ENCODE measurements around the gene AP4M1.
"Not testable (repeated sequence)": the region's sequence is repeated elsewhere in the genome, so short reads cannot be mapped to it uniquely, and the experiment has no call there.

AP4M1 gene

GRCh38 chr7:100128637-100128963 lies 27.2 kb downstream of the AP4M1 start:
- no peak for DNase-seq (ENCODE audit: extremely low spot score)
- TF ChIP-seq ZNF384 (IDR thresholded peaks at IDR 0.05) (no peak), PKNOX1 (IDR thresholded peaks at IDR 0.05) (no peak), FOXA1 (IDR thresholded peaks at IDR 0.05) (no peak), FOXK2 (IDR thresholded peaks at IDR 0.05) (no peak), L3MBTL2 (conservative IDR thresholded peaks at IDR 0.05) (no peak), BHLHE40 (IDR thresholded peaks at IDR 0.05; ENCODE audit: borderline replicate concordance) (no peak), HDGF (IDR thresholded peaks at IDR 0.05; ENCODE audit: borderline replicate concordance) (no peak), SUZ12 (IDR thresholded peaks at IDR 0.05) (no peak), NFRKB (IDR thresholded peaks at IDR 0.05) (no peak), CTBP1 (IDR thresholded peaks at IDR 0.05; ENCODE audit: borderline replicate concordance) (no peak), TARDBP (IDR thresholded peaks at IDR 0.05) (no peak)
- ChIA-PET POLR2A (interaction anchor here (0.6 to 2.7 kb wide), 10 partner anchors 12 to 149 kb away, joined by 3 to 16 read pairs (median 4); partner anchors contain the start of genes AP4M1, LAMTOR4, MCM7 and ZKSCAN1), CTCF (interaction anchor here (0.6 kb wide), 1 partner anchor 46 kb away, joined by 3 read pairs; no protein-coding TSS in a partner anchor)

- CTCF ChIA-PET, result interaction anchor here (0.7 to 1.8 kb wide), 10 partner anchors 9 to 298 kb away, joined by 3 to 8 read pairs (median 6); partner anchors contain the start of genes GAL3ST4, LAMTOR4 and ZCWPW1
- not testable (repeated sequence) for DNase-seq (ENCODE audit: extremely low spot score)
- POLR2A ChIA-PET, result interaction anchor here (1.0 to 2.7 kb wide), 4 partner anchors 8 to 118 kb away, joined by 3 to 16 read pairs (median 3); partner anchors contain the start of genes AP4M1 and MCM7
Measured at GRCh38 chr7:100130220-100130607, 28.8 kb downstream of the AP4M1 start.

- POLR2A ChIA-PET, result interaction anchor here (1.0 to 2.7 kb wide), 5 partner anchors 8 to 119 kb away, joined by 3 to 16 read pairs (median 3); partner anchors contain the start of genes AP4M1, MCM7 and ZKSCAN1
- peak; percentile 77 for DNase-seq (ENCODE audit: extremely low spot score)
- TF ChIP-seq L3MBTL2 (conservative IDR thresholded peaks at IDR 0.05) (0 out of 2 replicates have a peak, but pooled peaks have one; percentile 18), HDGF (IDR thresholded peaks at IDR 0.05; ENCODE audit: borderline replicate concordance) (no peak)
- CTCF ChIA-PET, result interaction anchor here (0.7 to 1.8 kb wide), 13 partner anchors 8 to 298 kb away, joined by 3 to 8 read pairs (median 5); partner anchors contain the start of genes GAL3ST4, LAMTOR4 and ZCWPW1
Measured at GRCh38 chr7:100130608-100131453, 29.4 kb downstream of the AP4M1 start.

GRCh38 chr7:100132126-100132525 lies 30.7 kb downstream of the AP4M1 start:
- ChIA-PET POLR2A (interaction anchor here (0.7 to 1.4 kb wide), 5 partner anchors 16 to 215 kb away, joined by 3 to 9 read pairs (median 3); partner anchors contain the start of genes AP4M1, LAMTOR4 and MCM7), CTCF (interaction anchor here (0.6 to 1.9 kb wide), 11 partner anchors 9 to 279 kb away, joined by 3 to 13 read pairs (median 6); partner anchors contain the start of gene PVRIG)
- no peak for TF ChIP-seq LEF1 (IDR thresholded peaks at IDR 0.05; ENCODE audit: borderline replicate concordance)
- TF ChIP-seq HDGF (IDR thresholded peaks at IDR 0.05; ENCODE audit: borderline replicate concordance), result no peak
- DNase-seq (ENCODE audit: extremely low spot score), result no peak

- TF ChIP-seq FOXM1 (IDR thresholded peaks at IDR 0.05; ENCODE audit: borderline replicate concordance), result no peak
- no peak for TF ChIP-seq ELF4 (IDR thresholded peaks at IDR 0.05)
- TF ChIP-seq LEF1 (IDR thresholded peaks at IDR 0.05; ENCODE audit: borderline replicate concordance), result no peak
- TF ChIP-seq SUZ12 (IDR thresholded peaks at IDR 0.05), result no peak
- no peak for TF ChIP-seq CTBP1 (IDR thresholded peaks at IDR 0.05; ENCODE audit: borderline replicate concordance)
- TF ChIP-seq BHLHE40 (IDR thresholded peaks at IDR 0.05; ENCODE audit: borderline replicate concordance), result no peak
- TF ChIP-seq NFRKB (IDR thresholded peaks at IDR 0.05), result no peak
- no peak for TF ChIP-seq L3MBTL2 (conservative IDR thresholded peaks at IDR 0.05)
- TF ChIP-seq SP1 (IDR thresholded peaks at IDR 0.05), result no peak
- no peak for TF ChIP-seq PKNOX1 (IDR thresholded peaks at IDR 0.05)
- no peak for TF ChIP-seq HDGF (IDR thresholded peaks at IDR 0.05; ENCODE audit: borderline replicate concordance)
- TF ChIP-seq ZNF384 (IDR thresholded peaks at IDR 0.05), result no peak
- no peak for TF ChIP-seq ARNT (IDR thresholded peaks at IDR 0.05)
- TF ChIP-seq TARDBP (IDR thresholded peaks at IDR 0.05), result no peak
- no peak for TF ChIP-seq FOXA1 (IDR thresholded peaks at IDR 0.05)
- TF ChIP-seq FOXK2 (IDR thresholded peaks at IDR 0.05), result no peak
- ChIA-PET CTCF (interaction anchor here (0.6 to 1.9 kb wide), 14 partner anchors 8 to 279 kb away, joined by 3 to 13 read pairs (median 6); partner anchors contain the start of genes LAMTOR4 and PVRIG), POLR2A (interaction anchor here (0.7 to 1.4 kb wide), 5 partner anchors 16 to 214 kb away, joined by 3 to 9 read pairs (median 3); partner anchors contain the start of genes AP4M1, LAMTOR4 and MCM7)
- peak; percentile 78 for DNase-seq (ENCODE audit: extremely low spot score)
Measured at GRCh38 chr7:100132697-100133151, 31.3 kb downstream of the AP4M1 start.

GRCh38 chr7:100137851-100138760 lies 36.7 kb downstream of the AP4M1 start:
- POLR2A ChIA-PET, result interaction anchor here (1.1 to 2.0 kb wide), 3 partner anchors 8 to 11 kb away, joined by 3 to 8 read pairs (median 7); partner anchors contain the start of genes LAMTOR4 and MBLAC1
- TF ChIP-seq L3MBTL2 (conservative IDR thresholded peaks at IDR 0.05) (no peak), ELF4 (IDR thresholded peaks at IDR 0.05) (no peak), HDGF (IDR thresholded peaks at IDR 0.05; ENCODE audit: borderline replicate concordance) (no peak), TARDBP (IDR thresholded peaks at IDR 0.05) (no peak), LEF1 (IDR thresholded peaks at IDR 0.05; ENCODE audit: borderline replicate concordance) (no peak), SUZ12 (IDR thresholded peaks at IDR 0.05) (no peak), PKNOX1 (IDR thresholded peaks at IDR 0.05) (no peak), BHLHE40 (IDR thresholded peaks at IDR 0.05; ENCODE audit: borderline replicate concordance) (no peak), ZNF384 (IDR thresholded peaks at IDR 0.05) (no peak), FOXA1 (IDR thresholded peaks at IDR 0.05) (no peak), ARNT (IDR thresholded peaks at IDR 0.05) (no peak), SP1 (IDR thresholded peaks at IDR 0.05) (no peak), CTBP1 (IDR thresholded peaks at IDR 0.05; ENCODE audit: borderline replicate concordance) (no peak), NFRKB (IDR thresholded peaks at IDR 0.05) (no peak), FOXM1 (IDR thresholded peaks at IDR 0.05; ENCODE audit: borderline replicate concordance) (no peak), FOXK2 (IDR thresholded peaks at IDR 0.05) (no peak)

More at GRCh38 chr7:100137851-100138760, 36.7 kb downstream of the AP4M1 start:
- CTCF ChIA-PET, result interaction anchor here (1.0 kb wide), 1 partner anchor 8 kb away, joined by 5 read pairs; no protein-coding TSS in a partner anchor
- no peak for DNase-seq (ENCODE audit: extremely low spot score)

Data from HEK293T (cell line).